GM12878 (cell line): ENCODE data around the gene CCDC78. TPM values are rescaled to one million over a fixed set of nuclear protein-coding genes. Genes with fewer than 3 reads are reported as not detected.

Source experiments
- ATAC-seq: fragments of 200-7000 bp; cut with Tn5 transposase; 3 replicates; pipeline ENCODE4 v1.9.1; 2020; ENCODE audit warnings: mild to moderate bottlenecking, moderate library complexity
- BruUV-seq: library from RNA; stranded (reverse); fragments of 400-500 nt; replicated peaks from 2 replicates; lab custom pipeline; 2021; lab: Mats Ljungman, UMichigan
- CTCF ChIA-PET: fragments of 300-600 bp; sonication (Branson Sonifier 250); formaldehyde crosslinking; extraction: SDS; loops from one replicate; lab custom pipeline; 2021; ENCODE audit warnings: inconsistent platforms; lab: Yijun Ruan, JAX
- POLR2A ChIA-PET: fragments of 350-600 bp; formaldehyde crosslinking; extraction: SDS; loops from one replicate; lab custom pipeline; 2021; ENCODE audit warnings: inconsistent platforms; lab: Charles Lee
- RAD21 ChIA-PET: fragments of 300-600 bp; sonication (Branson Sonifier 250); formaldehyde crosslinking; loops from one replicate; lab custom pipeline; 2023; ENCODE audit warnings: antibody characterized with exemption; ENCODE audit not compliant: unreplicated experiment; lab: Charles Lee
- SMC1A ChIA-PET: fragments of 300-600 bp; sonication (Branson Sonifier 250); formaldehyde crosslinking; loops from one replicate; lab custom pipeline; 2023; ENCODE audit not compliant: unreplicated experiment, uncharacterized antibody; lab: Charles Lee
- DNase-seq: peaks from one replicate; pipeline ENCODE4 v3.0.0-alpha.2; 2011; ENCODE audit warnings: low read depth, low spot score
- FAIRE-seq: peaks from 3 replicates; lab custom pipeline; 2011; peaks lifted over from hg19 to GRCh38; lab: Jason Lieb, UNC
- H2AFZ ChIP-seq: 2 replicates; pipeline ENCODE4 v1.6.0; 2011; ENCODE audit warnings: low read depth, low read length, control low read depth; ENCODE audit not compliant: control insufficient read depth
- H3K27ac ChIP-seq: 2 replicates; pipeline ENCODE4 v1.5.1; 2011; ENCODE audit warnings: control low read depth; ENCODE audit not compliant: control insufficient read depth, insufficient read depth
- H3K27me3 ChIP-seq, 2 experiments: replicated peaks in 1 of 2; 2 replicates each; pipeline versions ENCODE4 v1.6.0 to v1.6.1; 2011; ENCODE audit warnings: low read length in 1 of 2; ENCODE audit not compliant: control insufficient read depth in 2 of 2, insufficient read depth in 2 of 2
- H3K36me3 ChIP-seq, 2 experiments: 2 replicates each; pipeline ENCODE4 v1.5.1; 2011; ENCODE audit warnings: low read length in 1 of 2; ENCODE audit not compliant: control insufficient read depth in 2 of 2, insufficient read depth in 2 of 2
- H3K4me1 ChIP-seq: 2 replicates; pipeline ENCODE4 v1.6.1; 2011; ENCODE audit warnings: mild to moderate bottlenecking, low read length, moderate library complexity, mixed read lengths; ENCODE audit not compliant: control insufficient read depth, insufficient read depth
- H3K4me2 ChIP-seq: 2 replicates; pipeline ENCODE4 v1.6.0; 2011; ENCODE audit warnings: control low read depth; ENCODE audit not compliant: control insufficient read depth, insufficient read depth
- H3K4me3 ChIP-seq: fragments of 200-600 bp; sonication (generic); 2 replicates; pipeline ENCODE4 v1.5.1; 2016
- H3K79me2 ChIP-seq: 2 replicates; pipeline ENCODE4 v1.6.0; 2011; ENCODE audit warnings: low read length; ENCODE audit not compliant: control insufficient read depth, insufficient read depth
- H3K9ac ChIP-seq: 2 replicates; pipeline ENCODE4 v1.8.0; 2011; ENCODE audit warnings: low read length, control low read depth, mixed read lengths; ENCODE audit not compliant: control insufficient read depth, insufficient read depth
- H3K9me3 ChIP-seq: replicated peaks from 3 replicates; pipeline ENCODE4 v1.5.1; 2011; ENCODE audit warnings: mild to moderate bottlenecking, low read length; ENCODE audit not compliant: control insufficient read depth, insufficient read depth
- H4K20me1 ChIP-seq: 2 replicates; pipeline ENCODE4 v1.6.0; 2011; ENCODE audit not compliant: control insufficient read depth, insufficient read depth
- EZH2 ChIP-seq: IDR thresholded peaks from 2 replicates; pipeline ENCODE4 v1.6.1; 2012; ENCODE audit warnings: low read depth, mild to moderate bottlenecking, control low read depth, inconsistent platforms, low read length, borderline replicate concordance; ENCODE audit not compliant: control insufficient read depth
- GABPA ChIP-seq: IDR thresholded peaks from 2 replicates; pipeline ENCODE4 v1.6.1; 2014; ENCODE audit warnings: antibody characterized with exemption, low read depth, mild to moderate bottlenecking, inconsistent platforms
- NBN ChIP-seq: fragments of 450-650 bp; IDR thresholded peaks from 2 replicates; pipeline ENCODE4 v1.6.1; 2016
- NFIC ChIP-seq: IDR thresholded peaks from 2 replicates; pipeline ENCODE4 v1.6.1; 2012; ENCODE audit warnings: low read depth, mild to moderate bottlenecking, inconsistent platforms, low read length, moderate library complexity
- NR2C1 ChIP-seq: fragments of 450-650 bp; IDR thresholded peaks from 2 replicates; pipeline ENCODE4 v1.6.1; 2017; ENCODE audit warnings: antibody characterized with exemption, mild to moderate bottlenecking, moderate library complexity
- NR2F1 ChIP-seq: fragments of 450-650 bp; conservative IDR thresholded peaks from 2 replicates; pipeline ENCODE4 v1.6.1; 2017; ENCODE audit warnings: mild to moderate bottlenecking
- SREBF2 ChIP-seq: IDR thresholded peaks from 2 replicates; pipeline ENCODE4 v1.6.1; 2012; ENCODE audit warnings: mild to moderate bottlenecking, low read length
- TCF7 ChIP-seq: IDR thresholded peaks from 2 replicates; pipeline ENCODE4 v1.6.1; 2014; ENCODE audit warnings: antibody characterized with exemption, borderline replicate concordance
- ZNF274 ChIP-seq: IDR thresholded peaks from one replicate; pipeline ENCODE4 v1.8.0; 2011; ENCODE audit not compliant: insufficient read length, insufficient read depth
- WGBS: methylation state at CpG from one replicate; pipeline ENCODE4 v1.1.6; 2016; ENCODE audit warnings: low lambda C conversion rate; ENCODE audit not compliant: insufficient replicate concordance, insufficient coverage; ENCODE audit errors: missing lambda C conversion rate; 5-methylcytosine and 5-hydroxymethylcytosine counted together
- in situ Hi-C: fragments of 300-500 bp; cut with MboI; formaldehyde crosslinking; loops from 9 replicates; pipeline ENCODE4 v1.14.3; 2018; ENCODE audit warnings: mixed read lengths
- intact Hi-C: fragments of 100-400 bp; cut with micrococcal nuclease; formaldehyde crosslinking; loops from one replicate; pipeline ENCODE4 v1.14.2; 2022; ENCODE audit not compliant: unreplicated experiment
- polyA plus RNA-seq, 11 experiments: library from polyadenylated mRNA; depleted of rRNA in 4 of 11; unstranded in 6 of 11; stranded (reverse) in 5 of 11; fragments of >200 nt; fragmentation: Nextera tagmentation in 4 of 11; fragmentation: Illumina TruSeq in 1 of 11; extraction: Ambion mirVana in 4 of 11; extraction: Trizol in 1 of 11; gene quantifications; 1 replicate in 1 of 11; 2 replicates in 10 of 11; pipeline versions ENCODE4 v1.2.1 to v1.2.3, GENCODE V29; 2011 to 2016; ENCODE audit warnings: inconsistent platforms in 2 of 11, missing spikeins in 2 of 11, low read depth in 1 of 11
- total RNA-seq, 4 experiments: library from RNA; depleted of rRNA in 3 of 4; stranded (reverse); fragments of >200 nt in 3 of 4; fragmentation: Illumina TruSeq in 1 of 4; extraction: Trizol in 1 of 4; gene quantifications; 2 replicates each; pipeline versions ENCODE4 v1.2.1 to v1.2.3, GENCODE V29; 2013 to 2021
- TF ChIP-seq, protein P1 (sequence below): IDR thresholded peaks from 2 replicates; pipeline ENCODE4 v1.6.1; 2012; ENCODE audit warnings: low read depth, low read length, improper control_type of control experiment

The CCDC78 gene
- total and polyA plus RNA-seq, 10 of the 15 experiments (the other 5 are each of a cell fraction or from before 2014, with no cell fraction given) = 0.10 to 26.2 (median 5.4) TPM

DNA sequence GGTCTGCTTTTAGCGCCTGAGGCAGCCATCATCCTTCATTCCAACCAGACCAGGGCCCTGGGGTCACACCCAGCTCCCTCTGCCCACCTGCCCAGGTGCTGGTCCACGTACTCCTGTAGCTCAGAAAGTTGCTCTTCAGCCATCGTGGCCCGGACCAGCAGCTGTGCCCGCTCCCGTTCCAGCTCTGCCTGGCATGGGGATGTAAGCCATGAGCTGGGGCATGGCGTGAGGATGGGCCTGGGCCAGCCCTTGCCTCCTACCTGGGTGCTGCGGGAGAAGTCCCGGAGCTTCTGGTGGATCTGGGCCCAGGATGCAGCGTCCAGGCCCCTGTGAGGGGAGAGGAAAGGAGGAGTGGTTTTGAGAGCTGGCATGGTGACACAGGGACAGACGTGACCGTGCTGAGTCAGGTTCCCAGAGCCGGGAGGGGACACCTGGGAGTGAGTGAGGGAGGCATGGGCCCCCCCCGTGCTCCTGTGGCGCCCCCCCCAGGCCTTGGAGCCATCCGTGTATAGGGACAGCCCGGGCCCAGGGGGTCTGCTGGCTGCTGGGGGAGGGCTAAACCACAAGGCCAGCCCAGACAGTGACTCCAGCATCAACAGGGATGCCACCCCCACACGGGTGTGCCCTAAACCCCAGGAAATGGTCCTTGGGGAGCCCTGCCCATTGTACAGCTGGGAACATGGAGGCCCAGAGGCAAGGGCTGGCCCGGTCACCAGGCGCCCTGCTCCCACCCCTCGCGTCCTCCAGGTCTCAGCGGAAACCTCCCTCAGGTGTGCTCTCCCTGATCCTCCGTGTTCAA is 3.2 kb downstream of the CCDC78 start:
- TF ChIP-seq NFIC = no peak
- no peak for TF ChIP-seq SREBF2
- TF ChIP-seq, all 136 proteins: peak for 0
- DNase-seq (no peak), FAIRE-seq (no peak), ATAC-seq (no peak)
- BruUV-seq = no TSS peak
- intact Hi-C loops (no loop called here), in situ Hi-C loops (no loop called here)
- Histone ChIP-seq H3K27me3 (no peaks in the 10 kb centered on the region), H4K20me1 (no peaks in the 10 kb centered on the region), H3K4me2 (no peak overlapping the region), H3K4me3 (no peak overlapping the region), H3K79me2 (no peaks in the 10 kb centered on the region; the same call in none of the 2 replicates), H3K9ac (no peak overlapping the region), H2AFZ (no peak overlapping the region), H3K9me3 (no peaks in the 10 kb centered on the region), H3K4me1 (peaks cover 20% of the 10 kb centered on the region), H3K36me3 (no peaks in the 10 kb centered on the region), H3K27ac (no peak overlapping the region)
- ChIA-PET CTCF (interaction anchor here (0.7 to 1.4 kb wide), 3 partner anchors 13 to 63 kb away, joined by 3 to 4 read pairs (median 3); no protein-coding TSS in a partner anchor), SMC1A (no interaction called here), POLR2A (interaction anchor here (0.8 to 1.0 kb wide), 2 partner anchors 13 to 42 kb away, joined by 3 read pairs; no protein-coding TSS in a partner anchor), RAD21 (interaction anchor here (0.5 kb wide), 1 partner anchor 15 kb away, joined by 3 read pairs; no protein-coding TSS in a partner anchor)
- 86% methylated on average over 24 of the region's 24 CpGs for WGBS

DNA sequence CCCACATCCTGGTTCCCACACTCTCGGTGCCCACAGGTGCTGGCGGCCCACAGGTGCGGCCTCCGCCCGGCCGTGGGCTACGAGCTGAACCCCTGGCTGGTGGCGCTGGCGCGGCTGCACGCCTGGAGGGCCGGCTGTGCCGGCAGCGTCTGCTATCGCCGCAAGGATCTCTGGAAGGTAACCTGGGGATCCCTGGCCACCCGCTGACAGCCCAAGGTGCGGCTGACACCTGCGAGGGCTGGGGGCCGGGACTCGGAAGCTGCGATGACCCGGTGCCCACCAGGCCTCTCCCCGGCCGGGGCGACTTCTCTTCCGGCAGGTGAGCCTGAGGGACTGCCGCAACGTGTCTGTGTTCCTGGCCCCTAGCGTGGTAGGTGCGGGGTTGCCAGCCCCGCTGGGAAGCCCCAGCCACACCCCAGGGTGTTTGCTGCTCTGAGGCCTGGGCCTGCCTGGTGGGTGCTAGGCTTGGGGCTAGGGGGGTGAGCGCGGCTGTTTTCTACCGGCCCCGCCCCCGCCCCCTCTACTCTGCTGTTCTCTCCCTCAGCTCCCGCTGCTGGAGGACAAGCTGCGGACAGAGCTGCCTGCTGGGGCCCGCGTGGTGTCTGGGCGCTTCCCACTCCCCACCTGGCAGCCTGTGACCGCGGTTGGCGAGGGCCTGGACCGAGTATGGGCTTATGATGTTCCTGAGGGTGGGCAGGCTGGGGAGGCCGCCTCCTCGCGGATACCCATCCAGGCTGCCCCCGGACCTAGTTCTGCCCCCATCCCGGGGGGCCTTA is 4.3 kb downstream of the CCDC78 start:
- no peak overlapping the region for H2AFZ ChIP-seq
- DNase-seq (no peak), FAIRE-seq (no peak), ATAC-seq (no peak)
- no peaks in the 10 kb centered on the region for H3K36me3 ChIP-seq
- peaks cover 20% of the 10 kb centered on the region for H3K4me1 ChIP-seq
- H3K27ac ChIP-seq = no peak overlapping the region
- H4K20me1 ChIP-seq = no peaks in the 10 kb centered on the region
- no TSS peak for BruUV-seq
- peak overlapping the region; percentile 86; the same call in 1 of the 2 replicates for H3K4me3 ChIP-seq
- POLR2A ChIA-PET = interaction anchor here (0.7 to 2.5 kb wide), 7 partner anchors 8 to 150 kb away, joined by 3 to 29 read pairs (median 6); partner anchors contain the start of genes CHTF18, CIAO3 and RPUSD1
- SMC1A ChIA-PET = interaction anchor here (1.2 kb wide), 1 partner anchor 15 kb away, joined by 3 read pairs; no protein-coding TSS in a partner anchor
- H3K79me2 ChIP-seq = no peaks in the 10 kb centered on the region; the same call in 1 of the 2 replicates
- peak overlapping the region; percentile 69 for H3K4me2 ChIP-seq
- in situ Hi-C loops (no loop called here), intact Hi-C loops (loop anchor here (2.0 kb wide), 2 partner anchors 19 to 37 kb away; partner anchors contain the start of genes CIAO3 and JMJD8)
- no peaks in the 10 kb centered on the region for H3K27me3 ChIP-seq
- 66% methylated on average over 48 of the region's 51 CpGs for WGBS
- RAD21 ChIA-PET = interaction anchor here (0.8 to 2.4 kb wide), 3 partner anchors 16 to 66 kb away, joined by 3 to 10 read pairs (median 10); partner anchors contain the start of genes CHTF18 and RPUSD1
- no peaks in the 10 kb centered on the region for H3K9me3 ChIP-seq
- CTCF ChIA-PET = interaction anchor here (0.7 to 2.5 kb wide), 5 partner anchors 10 to 18 kb away, joined by 3 to 13 read pairs (median 4); no protein-coding TSS in a partner anchor
- no peak overlapping the region for H3K9ac ChIP-seq
- TF ChIP-seq TCF7 = no peak
- TF ChIP-seq, protein P1, sequence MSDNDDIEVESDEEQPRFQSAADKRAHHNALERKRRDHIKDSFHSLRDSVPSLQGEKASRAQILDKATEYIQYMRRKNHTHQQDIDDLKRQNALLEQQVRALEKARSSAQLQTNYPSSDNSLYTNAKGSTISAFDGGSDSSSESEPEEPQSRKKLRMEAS = no peak
- TF ChIP-seq EZH2 = no peak
- no peak for TF ChIP-seq NBN
- no peak for TF ChIP-seq ZNF274
- TF ChIP-seq NR2F1 = no peak
- TF ChIP-seq NR2C1 = no peak
- no peak for TF ChIP-seq GABPA
